Loucy (cell line): ENCODE data around the gene RORC.

Source experiments
- H2AFZ ChIP-seq: fragments of 200-600 bp; sonication (generic); 2 replicates; pipeline ENCODE4 v1.6.0; 2016; ENCODE audit warnings: antibody characterized with exemption, mild to moderate bottlenecking, low read length, moderate library complexity
- H3F3A ChIP-seq: fragments of 200-600 bp; 2 replicates; pipeline ENCODE4 v1.6.0; 2016; ENCODE audit warnings: antibody characterized with exemption, low read depth, mild to moderate bottlenecking
- H3K27me3 ChIP-seq: fragments of 200-600 bp; sonication (generic); 2 replicates; pipeline ENCODE4 v1.6.1; 2014; ENCODE audit warnings: low read length, mild to moderate bottlenecking; ENCODE audit not compliant: insufficient read depth, poor library complexity, severe bottlenecking
- H3K36me3 ChIP-seq: fragments of 200-600 bp; sonication (generic); 2 replicates; pipeline ENCODE4 v1.6.1; 2016; ENCODE audit warnings: low read length; ENCODE audit not compliant: insufficient read depth
- H3K4me1 ChIP-seq: fragments of 200-600 bp; sonication (generic); 2 replicates; pipeline ENCODE4 v1.5.1; 2014; ENCODE audit warnings: low read length, mild to moderate bottlenecking; ENCODE audit not compliant: insufficient read depth, poor library complexity, severe bottlenecking
- H3K4me2 ChIP-seq: fragments of 200-600 bp; sonication (generic); 2 replicates; pipeline ENCODE4 v1.6.0; 2014; ENCODE audit warnings: antibody characterized with exemption, low read length, low read depth, mild to moderate bottlenecking; ENCODE audit not compliant: poor library complexity, severe bottlenecking
- H3K4me3 ChIP-seq: fragments of 200-600 bp; sonication (generic); 2 replicates; pipeline ENCODE4 v1.5.1; 2014; ENCODE audit warnings: low read length, mild to moderate bottlenecking, mixed read lengths; ENCODE audit not compliant: poor library complexity, severe bottlenecking
- H3K79me2 ChIP-seq: fragments of 200-600 bp; sonication (generic); 2 replicates; pipeline ENCODE4 v1.6.1; 2014; ENCODE audit warnings: low read length; ENCODE audit not compliant: insufficient read depth
- H3K9ac ChIP-seq: fragments of 200-600 bp; sonication (generic); 2 replicates; pipeline ENCODE4 v1.6.0; 2014; ENCODE audit warnings: mild to moderate bottlenecking, low read depth, low read length, moderate library complexity; ENCODE audit not compliant: poor library complexity, severe bottlenecking
- H3K9me2 ChIP-seq: fragments of 200-600 bp; sonication (generic); replicated peaks from 2 replicates; pipeline ENCODE4 v1.6.1; 2016; ENCODE audit warnings: low read depth, low read length, mixed read lengths
- H3K9me3 ChIP-seq: fragments of 200-600 bp; sonication (generic); 2 replicates; pipeline ENCODE4 v1.6.1; 2014; ENCODE audit warnings: mild to moderate bottlenecking, antibody characterized with exemption, low read length, low read depth; ENCODE audit not compliant: insufficient read depth
- H4K20me1 ChIP-seq: fragments of 200-600 bp; sonication (generic); 2 replicates; pipeline ENCODE4 v1.6.0; 2014; ENCODE audit warnings: antibody characterized with exemption, low read length, mild to moderate bottlenecking; ENCODE audit not compliant: insufficient read depth, poor library complexity, severe bottlenecking
- EZH2phosphoT487 ChIP-seq: fragments of 200-600 bp; IDR thresholded peaks from 2 replicates; pipeline ENCODE4 v1.6.1; 2018; ENCODE audit warnings: antibody characterized with exemption, mild to moderate bottlenecking, moderate library complexity, borderline replicate concordance
- TF ChIP-seq, protein P1 (sequence below): fragments of 200-600 bp; sonication (generic); conservative IDR thresholded peaks from 2 replicates; pipeline ENCODE4 v1.5.1; 2014; ENCODE audit warnings: mild to moderate bottlenecking, antibody characterized with exemption, low read length

RORC gene

DNA sequence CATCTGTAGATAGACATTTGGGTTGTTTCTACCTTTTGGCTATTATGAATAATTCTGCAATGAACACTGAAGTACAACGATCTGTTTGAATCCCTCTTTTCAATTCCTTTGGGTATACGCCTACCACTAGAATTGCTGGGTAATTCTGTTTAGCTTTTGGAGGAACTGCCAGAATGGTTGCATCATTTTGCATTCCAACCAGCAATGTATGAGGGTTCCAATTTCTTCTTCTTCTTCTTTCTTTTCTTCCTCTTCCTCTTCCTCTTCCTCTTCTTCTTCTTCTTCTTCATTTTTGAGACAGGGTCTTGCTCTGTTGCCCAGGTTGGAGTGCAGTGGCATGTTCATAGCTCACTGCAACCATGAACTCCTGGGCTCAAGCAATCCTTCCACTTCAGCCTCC, 35.7 kb upstream of the RORC start:
- Histone ChIP-seq H3K4me3 (no peak overlapping the region), H4K20me1 (no peaks in the 10 kb centered on the region), H3K9ac (no peak overlapping the region), H3K27me3 (no peaks in the 10 kb centered on the region), H3K36me3 (no peaks in the 10 kb centered on the region), H3K9me3 (no peaks in the 10 kb centered on the region), H3K9me2 (no peaks in the 10 kb centered on the region), H3F3A (no peaks in the 10 kb centered on the region), H3K4me1 (no peaks in the 10 kb centered on the region), H3K4me2 (no peak overlapping the region), H2AFZ (no peak overlapping the region), H3K79me2 (no peaks in the 10 kb centered on the region)
- TF ChIP-seq, protein P1, sequence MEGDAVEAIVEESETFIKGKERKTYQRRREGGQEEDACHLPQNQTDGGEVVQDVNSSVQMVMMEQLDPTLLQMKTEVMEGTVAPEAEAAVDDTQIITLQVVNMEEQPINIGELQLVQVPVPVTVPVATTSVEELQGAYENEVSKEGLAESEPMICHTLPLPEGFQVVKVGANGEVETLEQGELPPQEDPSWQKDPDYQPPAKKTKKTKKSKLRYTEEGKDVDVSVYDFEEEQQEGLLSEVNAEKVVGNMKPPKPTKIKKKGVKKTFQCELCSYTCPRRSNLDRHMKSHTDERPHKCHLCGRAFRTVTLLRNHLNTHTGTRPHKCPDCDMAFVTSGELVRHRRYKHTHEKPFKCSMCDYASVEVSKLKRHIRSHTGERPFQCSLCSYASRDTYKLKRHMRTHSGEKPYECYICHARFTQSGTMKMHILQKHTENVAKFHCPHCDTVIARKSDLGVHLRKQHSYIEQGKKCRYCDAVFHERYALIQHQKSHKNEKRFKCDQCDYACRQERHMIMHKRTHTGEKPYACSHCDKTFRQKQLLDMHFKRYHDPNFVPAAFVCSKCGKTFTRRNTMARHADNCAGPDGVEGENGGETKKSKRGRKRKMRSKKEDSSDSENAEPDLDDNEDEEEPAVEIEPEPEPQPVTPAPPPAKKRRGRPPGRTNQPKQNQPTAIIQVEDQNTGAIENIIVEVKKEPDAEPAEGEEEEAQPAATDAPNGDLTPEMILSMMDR, result no peak
- TF ChIP-seq EZH2phosphoT487, result no peak

DNA sequence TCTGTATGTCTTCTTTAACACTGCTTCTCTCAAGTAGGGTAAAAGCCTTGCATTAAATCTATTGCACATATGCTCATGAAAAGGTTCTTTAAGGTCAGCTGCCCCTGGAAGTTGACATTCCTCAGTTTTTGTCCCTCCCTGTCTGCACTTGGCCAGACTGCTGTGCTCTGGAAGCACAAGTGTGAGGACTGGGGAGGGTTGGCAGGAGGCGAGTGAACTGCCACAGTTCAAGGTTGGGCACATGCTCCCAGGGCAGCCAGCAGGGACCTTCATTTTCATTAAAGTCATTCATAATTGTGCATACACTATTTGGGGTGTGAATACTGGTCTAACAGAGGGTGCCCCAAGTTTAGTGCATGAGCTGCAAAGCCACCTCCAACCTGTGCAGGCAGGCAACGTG, 32.8 kb upstream of the RORC start:
- no peaks in the 10 kb centered on the region for H3K9me2 ChIP-seq
- H3F3A ChIP-seq, result no peaks in the 10 kb centered on the region
- H3K27me3 ChIP-seq, result no peaks in the 10 kb centered on the region
- H3K36me3 ChIP-seq, result no peaks in the 10 kb centered on the region
- no peak overlapping the region for H3K9ac ChIP-seq
- no peaks in the 10 kb centered on the region for H3K9me3 ChIP-seq
- H4K20me1 ChIP-seq, result no peaks in the 10 kb centered on the region
- no peaks in the 10 kb centered on the region for H3K4me1 ChIP-seq
- no peak overlapping the region for H2AFZ ChIP-seq
- no peak overlapping the region for H3K4me3 ChIP-seq
- H3K79me2 ChIP-seq, result no peaks in the 10 kb centered on the region
- TF ChIP-seq, protein P1, result no peak
- TF ChIP-seq EZH2phosphoT487, result no peak
- H3K4me2 ChIP-seq, result no peak overlapping the region

DNA sequence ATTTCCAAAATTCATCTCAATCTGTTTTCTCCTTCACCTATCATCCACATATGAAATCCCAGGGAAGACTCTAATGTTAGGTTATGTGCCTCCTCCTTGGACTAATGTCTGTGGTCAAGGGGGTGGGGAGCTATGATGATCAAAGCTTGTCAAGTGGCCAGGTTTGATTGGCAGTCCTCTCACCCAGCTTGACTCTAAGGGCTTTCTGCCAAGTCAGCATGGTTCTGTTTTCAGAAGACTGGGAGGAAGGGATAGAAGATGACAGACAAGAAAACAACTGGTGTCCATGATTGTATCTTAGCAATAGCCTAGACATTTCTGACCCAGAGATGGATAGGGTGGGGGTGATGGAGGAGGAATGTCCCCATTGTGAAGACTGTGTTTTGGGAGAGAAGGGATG, 31.0 kb upstream of the RORC start:
- no peak overlapping the region for H3K4me3 ChIP-seq
- no peaks in the 10 kb centered on the region for H3K27me3 ChIP-seq

More for the DNA sequence above, 31.0 kb upstream of the RORC start:
- Histone ChIP-seq H3K79me2 (no peaks in the 10 kb centered on the region), H3K4me2 (no peak overlapping the region), H2AFZ (no peak overlapping the region), H3K9me3 (no peaks in the 10 kb centered on the region), H3K9ac (no peak overlapping the region), H3K36me3 (no peaks in the 10 kb centered on the region), H4K20me1 (no peaks in the 10 kb centered on the region), H3F3A (no peaks in the 10 kb centered on the region), H3K9me2 (no peaks in the 10 kb centered on the region), H3K4me1 (no peaks in the 10 kb centered on the region)
- TF ChIP-seq EZH2phosphoT487, result no peak
- TF ChIP-seq, protein P1, result no peak
